NCI-H1048 (cell line): ENCODE data around the gene SLC25A26.
A peak's percentile ranks its signal among the peaks of the same experiment; 100 is the strongest.

Experiments used
- DNase-seq: peaks from one replicate; lab custom pipeline; 2025; lab: John Stamatoyannopoulos, UW

The SLC25A26 gene

GRCh38 chr3:66326340-66326739, 105.5 kb downstream of the SLC25A26 start:
- no peak for DNase-seq

GRCh38 chr3:66335671-66336070, 114.9 kb downstream of the SLC25A26 start:
- DNase-seq, result no peak

GRCh38 chr3:66336333-66336766, 115.5 kb downstream of the SLC25A26 start:
- DNase-seq, result no peak

DNA sequence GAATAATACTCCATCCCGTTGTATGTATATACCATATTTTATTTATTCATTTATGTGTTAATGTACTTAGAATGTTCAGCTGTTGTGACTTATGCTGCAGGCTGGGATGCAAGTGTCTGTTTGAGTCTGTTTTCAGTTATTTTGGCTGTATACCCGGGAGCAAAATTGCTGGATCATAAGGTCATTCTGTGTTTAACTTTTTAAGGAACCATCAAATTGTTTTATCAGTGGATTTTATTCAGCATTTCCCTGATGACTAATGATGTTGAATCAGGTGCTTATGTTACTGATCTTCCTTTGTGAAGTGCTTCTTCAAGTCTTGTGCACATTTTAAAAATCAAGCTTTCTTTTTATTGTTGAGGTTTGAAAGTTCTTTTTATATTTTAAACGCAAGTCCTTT, 118.1 kb downstream of the SLC25A26 start:
- no peak for DNase-seq

DNA sequence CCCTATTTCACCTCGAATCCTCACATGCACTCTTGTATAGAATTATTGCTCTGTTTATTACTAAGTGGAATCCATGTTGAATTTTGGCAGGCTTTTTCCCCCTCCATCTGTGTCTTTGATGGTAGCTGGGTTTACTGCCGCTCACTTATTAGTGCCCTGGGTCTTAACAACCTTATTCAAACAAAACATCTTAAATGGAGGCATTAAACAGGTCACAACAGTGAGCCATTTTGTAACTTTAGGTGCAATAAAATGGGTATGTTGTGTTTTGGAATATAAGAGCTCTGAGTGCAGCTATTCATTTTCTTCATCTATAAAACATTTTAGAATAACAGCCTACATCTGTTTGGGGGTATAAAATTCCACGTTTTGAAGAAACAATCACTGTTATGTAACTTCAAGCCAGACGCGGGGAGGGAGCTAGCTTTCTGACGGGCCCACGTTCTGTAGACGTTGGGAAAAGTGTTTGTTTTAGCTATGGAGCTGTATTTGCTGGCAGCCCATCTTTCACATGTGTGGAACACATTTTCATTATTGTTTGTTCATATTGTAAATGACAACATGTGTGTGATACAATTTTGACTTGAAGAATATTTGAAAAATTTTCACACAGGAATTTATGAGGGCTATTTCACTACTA, 122.0 kb downstream of the SLC25A26 start:
- DNase-seq, result no peak

- no peak for DNase-seq
These were observed 123.6 kb downstream of the SLC25A26 start for GRCh38 chr3:66344391-66344811.

DNA sequence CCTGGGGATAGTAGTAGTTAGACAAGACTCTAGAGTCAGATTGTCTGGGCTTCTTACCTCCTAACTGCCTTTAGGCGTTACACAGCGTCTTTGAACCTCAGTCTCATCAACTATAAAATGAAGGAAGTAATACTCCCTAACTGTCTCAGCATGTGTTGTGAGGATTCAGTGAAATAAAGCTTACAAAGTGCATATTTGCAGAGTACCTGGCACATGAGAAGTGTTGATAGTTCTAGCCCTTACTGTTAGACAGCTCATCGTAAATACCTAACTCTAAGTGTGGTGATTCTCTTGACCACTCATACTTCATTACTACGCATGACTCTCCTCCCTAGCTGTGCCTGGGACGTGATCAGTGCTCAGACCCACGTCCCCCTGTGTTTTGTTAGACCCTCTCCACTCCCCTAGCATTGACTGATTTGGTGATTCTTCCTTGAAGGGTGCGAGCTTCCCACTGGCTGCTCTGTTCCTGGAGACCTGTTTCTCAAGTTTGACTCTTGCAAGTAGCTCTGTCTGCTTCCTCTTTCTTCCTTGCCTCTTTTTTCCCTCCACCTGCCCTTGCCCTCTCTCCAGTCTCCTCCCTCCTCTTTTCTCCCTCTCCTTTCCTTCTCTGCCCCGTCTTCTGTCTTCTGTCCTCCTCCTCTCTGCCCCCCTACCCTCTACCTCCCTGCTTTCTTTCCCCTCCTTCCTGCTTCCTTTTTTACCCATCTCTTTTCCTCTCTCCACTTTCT, 124.2 kb downstream of the SLC25A26 start:
- no peak for DNase-seq

DNA sequence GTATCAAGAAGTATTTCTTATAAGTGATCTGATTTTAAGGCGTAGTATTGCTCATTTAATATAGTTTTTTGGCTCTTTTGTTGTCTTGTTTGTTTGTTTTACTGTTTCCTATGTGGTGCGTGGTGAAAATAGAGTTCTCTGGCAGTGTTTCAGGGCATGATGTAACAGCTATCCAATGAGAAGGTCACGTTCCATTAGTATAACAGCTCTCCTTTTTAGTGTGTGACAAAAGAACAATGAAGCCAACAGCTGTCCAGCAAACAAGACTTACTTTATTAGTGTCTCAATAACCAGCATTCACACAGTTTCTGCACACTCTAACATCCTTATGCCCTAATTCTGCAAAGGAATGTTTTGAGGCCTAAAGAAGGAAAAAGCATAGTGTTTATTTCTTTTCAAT, 127.9 kb downstream of the SLC25A26 start:
- DNase-seq, result no peak

GRCh38 chr3:66350601-66351000, 129.8 kb downstream of the SLC25A26 start:
- DNase-seq, result no peak

DNA sequence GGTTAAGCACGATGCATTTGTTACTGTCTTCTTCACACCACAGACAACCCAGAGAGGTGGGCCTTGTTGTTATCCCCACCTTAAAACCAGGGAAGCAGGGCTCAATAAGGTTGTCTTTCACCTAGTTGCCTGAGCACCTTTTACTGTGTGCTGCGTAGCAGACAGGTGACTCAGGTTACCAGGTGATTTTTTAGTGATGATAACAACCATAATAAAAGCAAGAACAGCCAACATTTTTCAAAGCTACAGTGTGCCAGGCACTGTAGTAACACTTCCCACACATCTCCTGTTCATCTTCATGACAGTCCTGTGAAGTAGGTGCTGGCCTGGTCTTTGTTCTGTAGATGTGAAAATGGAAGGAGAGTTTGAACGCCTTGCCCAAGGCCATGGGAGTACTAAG, 132.2 kb downstream of the SLC25A26 start:
- no peak for DNase-seq

DNA sequence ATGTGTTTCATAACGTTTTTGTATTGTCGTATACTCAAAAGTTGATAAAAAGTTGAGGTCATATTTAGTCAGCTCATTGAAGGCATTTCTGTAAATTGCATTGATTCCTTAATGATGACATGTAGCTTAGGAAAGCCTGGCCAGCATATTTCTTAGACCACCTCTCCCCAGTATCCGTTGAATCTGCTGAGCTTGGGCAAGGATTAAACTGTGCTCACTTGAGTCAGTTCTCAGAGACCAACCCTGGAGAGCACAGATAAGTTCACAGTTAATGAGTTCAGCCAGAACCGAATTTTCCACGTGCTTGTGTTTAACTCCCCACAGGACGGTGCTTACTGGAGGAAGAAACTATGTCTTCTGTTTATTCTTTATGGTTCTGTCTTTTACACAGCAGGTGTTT, 132.7 kb downstream of the SLC25A26 start:
- no peak for DNase-seq

DNA sequence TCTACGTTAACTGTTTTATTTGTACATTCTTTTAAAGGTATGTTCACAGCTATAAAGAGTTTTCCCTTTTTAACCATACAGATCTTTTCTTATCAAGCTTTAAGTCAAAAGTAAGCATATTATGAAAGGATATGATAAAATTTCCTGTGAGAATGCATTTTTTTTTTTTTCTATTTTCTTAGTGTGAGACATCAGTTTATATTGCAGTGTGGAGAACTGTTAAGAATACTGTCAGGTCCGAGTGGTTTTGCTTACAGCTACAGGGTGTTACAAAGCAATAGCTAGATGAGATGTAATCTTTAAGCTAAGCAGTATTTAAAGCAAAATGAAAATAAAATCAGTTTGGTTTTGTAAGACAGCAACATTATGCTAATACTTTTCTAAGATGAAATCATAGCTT, 133.2 kb downstream of the SLC25A26 start:
- no peak for DNase-seq

GRCh38 chr3:66355394-66355793, 134.6 kb downstream of the SLC25A26 start:
- DNase-seq, result no peak

GRCh38 chr3:66355997-66356396, 135.2 kb downstream of the SLC25A26 start:
- DNase-seq, result no peak

- DNase-seq, result no peak
These were observed 140.6 kb downstream of the SLC25A26 start for GRCh38 chr3:66361356-66361755.

GRCh38 chr3:66362541-66362941, 141.7 kb downstream of the SLC25A26 start:
- peak; percentile 49 for DNase-seq

- DNase-seq, result no peak
These were observed 142.3 kb downstream of the SLC25A26 start for GRCh38 chr3:66363148-66363547.

- no peak for DNase-seq
These were observed 144.3 kb downstream of the SLC25A26 start for GRCh38 chr3:66365080-66365479.

DNA sequence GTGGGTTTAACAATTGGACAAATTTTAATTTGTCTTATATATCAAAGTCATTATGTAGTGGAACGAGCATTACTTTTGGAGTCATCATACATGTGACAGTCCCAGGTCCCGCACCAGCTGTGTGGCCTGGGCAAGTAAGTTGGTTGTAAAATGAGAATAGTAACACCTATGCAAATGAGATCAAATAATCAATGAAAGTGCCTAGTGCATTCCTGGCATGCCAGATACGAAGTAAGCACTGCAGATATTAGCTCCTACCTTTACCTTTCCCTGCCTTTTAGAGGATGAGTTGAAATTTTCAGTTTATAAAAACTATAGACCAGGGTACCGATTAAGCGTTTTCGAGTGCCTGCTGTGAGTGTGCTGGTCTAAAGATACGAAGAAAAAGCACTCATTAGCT, 145.9 kb downstream of the SLC25A26 start:
- DNase-seq, result peak; percentile 29

- DNase-seq, result no peak
These were observed 147.2 kb downstream of the SLC25A26 start for GRCh38 chr3:66367979-66368378.

GRCh38 chr3:66370179-66370578, 149.4 kb downstream of the SLC25A26 start:
- DNase-seq, result no peak

GRCh38 chr3:66371432-66371831, 150.6 kb downstream of the SLC25A26 start:
- no peak for DNase-seq

DNA sequence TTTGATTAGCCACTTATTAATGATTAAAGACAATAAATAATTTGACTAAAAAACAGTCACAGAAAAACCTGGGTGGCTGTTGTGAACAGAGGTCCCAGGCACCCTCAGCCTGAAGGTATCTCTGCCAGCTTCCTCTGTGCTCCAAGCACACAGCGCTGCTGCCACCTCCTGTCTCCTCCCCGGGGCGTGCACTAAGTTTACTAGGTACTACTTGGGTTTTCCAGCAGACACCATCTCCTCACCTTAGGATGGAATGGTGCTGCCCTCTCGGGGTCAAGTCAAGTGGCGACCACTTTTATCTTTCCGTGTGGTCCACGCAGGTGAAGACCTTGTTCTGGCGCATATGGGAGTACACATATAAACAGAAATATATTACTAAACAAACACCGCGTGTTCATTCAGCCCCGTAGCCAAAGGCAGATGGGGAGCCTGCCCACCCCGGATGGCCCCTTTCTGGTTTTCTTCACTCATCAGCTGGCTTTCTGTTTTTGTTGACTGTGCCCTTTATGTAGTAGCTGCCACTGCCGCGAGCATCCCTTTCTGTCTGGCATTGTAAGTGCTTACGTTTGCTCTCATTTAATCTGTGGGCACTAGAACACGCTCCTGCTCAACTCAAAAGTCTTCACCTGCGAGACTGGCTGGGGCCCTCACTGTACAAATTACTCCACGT, 152.0 kb downstream of the SLC25A26 start:
- no peak for DNase-seq
